ENCODE data around the gene CLDN9.
"Not testable (repeated sequence)": the region's sequence is repeated elsewhere in the genome, so short reads cannot be mapped to it uniquely, and the experiment has no call there.

The CLDN9 gene

GRCh38 chr16:3035972-3036725 lies 23.4 kb downstream of the CLDN9 start:
- no peak for DNase-seq

- no peak for DNase-seq
Measured at GRCh38 chr16:3036726-3037315, 24.1 kb downstream of the CLDN9 start, which contains the start of gene BICDL2. BICDL2 (minus strand) TSS chr16:3036944; CDS start chr16:3035496, 1,448 bp downstream.

- DNase-seq = no peak
Measured at GRCh38 chr16:3038256-3038655, 25.5 kb downstream of the CLDN9 start.

DNA sequence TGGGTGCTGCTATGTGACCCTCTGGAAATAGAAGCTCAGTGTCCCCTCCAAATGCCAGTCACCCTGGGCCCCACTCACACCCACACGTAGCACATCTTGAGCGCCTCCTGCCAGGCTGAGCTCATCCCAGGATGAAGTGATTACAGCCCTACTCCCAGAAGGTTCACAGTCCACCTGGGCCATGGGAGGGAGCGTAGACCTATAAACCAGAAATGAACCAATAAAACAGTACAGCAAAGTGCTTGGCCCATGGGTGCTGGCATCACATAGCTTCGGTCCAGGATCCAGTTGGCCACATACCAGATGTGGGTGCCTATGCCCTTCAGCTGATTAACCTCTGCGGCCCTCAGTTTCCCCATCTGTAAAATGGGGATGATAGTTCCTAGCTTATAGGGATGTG lies 26.2 kb downstream of the CLDN9 start:
- no peak for DNase-seq

- DNase-seq = no peak
Measured at GRCh38 chr16:3042376-3042775, 29.7 kb downstream of the CLDN9 start.

- DNase-seq = no peak
Measured at GRCh38 chr16:3044708-3045107, 32.0 kb downstream of the CLDN9 start.

- DNase-seq = no peak
Measured at GRCh38 chr16:3045758-3046640, 33.3 kb downstream of the CLDN9 start, which contains the start of gene MMP25. MMP25 (plus strand) TSS chr16:3046561; CDS start chr16:3046918, 357 bp downstream.

DNA sequence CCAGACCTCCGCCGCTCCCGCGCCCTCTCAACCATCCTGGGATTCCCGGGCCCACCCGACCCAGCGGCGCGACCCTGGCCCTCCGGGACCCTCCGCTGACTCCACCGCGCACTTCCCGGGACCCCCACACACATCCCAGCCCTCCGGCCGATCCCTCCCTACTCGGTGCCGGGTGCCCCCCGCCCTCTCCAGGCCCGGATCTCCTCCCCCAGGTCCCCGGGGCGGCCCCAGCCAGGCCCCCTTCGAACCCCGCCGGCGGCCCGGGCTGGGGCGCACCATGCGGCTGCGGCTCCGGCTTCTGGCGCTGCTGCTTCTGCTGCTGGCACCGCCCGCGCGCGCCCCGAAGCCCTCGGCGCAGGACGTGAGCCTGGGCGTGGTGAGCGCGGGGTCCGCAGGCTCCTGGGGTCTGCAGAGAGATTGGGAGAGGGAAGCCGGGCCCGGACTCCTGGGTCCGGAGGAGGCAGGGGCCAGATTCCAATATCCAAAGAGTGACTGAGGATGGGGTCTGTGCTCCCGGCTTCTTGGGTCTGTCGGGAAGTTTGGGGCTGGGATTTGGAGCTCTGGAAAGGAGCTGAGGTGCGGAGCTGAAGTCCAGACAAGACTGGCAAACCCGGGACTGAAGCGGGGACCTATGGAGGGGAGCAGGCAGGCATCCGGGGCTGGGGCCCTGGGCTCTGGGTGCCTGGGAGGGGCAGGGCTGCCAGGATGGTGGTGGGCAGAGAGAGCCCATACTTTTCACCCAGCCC lies 34.1 kb downstream of the CLDN9 start:
- peak; percentile 30 for DNase-seq

- DNase-seq = no peak
Measured at GRCh38 chr16:3047387-3047720, 34.6 kb downstream of the CLDN9 start.

DNA sequence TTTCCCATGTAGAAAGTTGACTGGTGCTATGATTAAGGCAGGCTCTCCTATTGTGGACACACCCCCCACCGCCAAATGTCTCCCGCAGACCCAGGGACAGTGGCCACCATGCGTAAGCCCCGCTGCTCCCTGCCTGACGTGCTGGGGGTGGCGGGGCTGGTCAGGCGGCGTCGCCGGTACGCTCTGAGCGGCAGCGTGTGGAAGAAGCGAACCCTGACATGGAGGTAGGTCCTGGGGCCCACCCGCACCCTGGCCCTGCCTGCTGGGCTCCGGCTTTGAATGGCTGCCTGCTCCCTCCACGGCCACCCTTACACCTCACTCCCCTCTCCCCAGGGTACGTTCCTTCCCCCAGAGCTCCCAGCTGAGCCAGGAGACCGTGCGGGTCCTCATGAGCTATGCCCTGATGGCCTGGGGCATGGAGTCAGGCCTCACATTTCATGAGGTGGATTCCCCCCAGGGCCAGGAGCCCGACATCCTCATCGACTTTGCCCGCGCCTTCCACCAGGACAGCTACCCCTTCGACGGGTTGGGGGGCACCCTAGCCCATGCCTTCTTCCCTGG lies 37.3 kb downstream of the CLDN9 start:
- no peak for DNase-seq

- DNase-seq = no peak
Measured at GRCh38 chr16:3050487-3050886, 37.8 kb downstream of the CLDN9 start.

DNA sequence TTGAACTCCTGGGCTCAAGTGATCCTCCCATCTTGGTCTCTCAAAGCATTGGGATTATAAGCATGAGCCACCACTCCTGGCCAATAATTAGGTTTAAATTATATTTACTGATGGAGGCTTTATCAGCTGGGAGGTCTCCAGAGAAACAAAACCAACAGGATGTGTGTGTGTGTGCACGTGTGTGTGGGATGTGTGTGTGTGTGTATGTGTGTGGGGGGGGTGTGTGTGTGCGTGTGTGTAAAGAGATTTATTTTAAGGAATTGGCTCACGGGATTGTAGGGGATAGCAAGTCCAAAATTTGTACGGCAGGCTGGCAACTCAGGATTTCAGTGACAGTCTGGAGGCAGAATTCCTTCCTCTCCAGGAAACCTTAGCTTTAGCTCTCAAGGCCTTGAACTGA lies 38.3 kb downstream of the CLDN9 start:
- DNase-seq = no peak

DNA sequence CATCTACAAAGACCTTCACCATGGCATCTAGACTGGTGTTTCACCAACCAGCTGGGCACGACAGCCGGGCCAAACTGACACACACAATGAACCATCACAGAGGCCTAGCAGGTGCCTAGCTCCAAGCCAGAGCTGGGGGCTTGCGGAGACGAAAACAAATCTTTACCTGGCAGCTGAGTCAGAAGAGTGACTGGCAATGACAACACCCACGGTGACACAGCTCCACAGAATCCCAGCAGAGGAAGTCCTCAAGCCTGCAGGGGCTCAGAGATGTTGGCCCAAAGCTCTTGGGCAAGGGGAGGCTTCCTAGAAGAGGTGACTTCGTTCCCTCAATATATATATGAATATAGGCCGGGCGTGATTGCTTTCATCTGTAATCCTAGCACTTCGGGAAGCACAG lies 38.8 kb downstream of the CLDN9 start:
- no peak for DNase-seq

- DNase-seq = not testable (repeated sequence)
Measured at GRCh38 chr16:3052571-3053329, 40.0 kb downstream of the CLDN9 start.

- peak; percentile 53 for DNase-seq
Measured at GRCh38 chr16:3053330-3053710, 40.6 kb downstream of the CLDN9 start.

GRCh38 chr16:3054965-3055733 lies 42.4 kb downstream of the CLDN9 start:
- DNase-seq = peak; percentile 40

DNA sequence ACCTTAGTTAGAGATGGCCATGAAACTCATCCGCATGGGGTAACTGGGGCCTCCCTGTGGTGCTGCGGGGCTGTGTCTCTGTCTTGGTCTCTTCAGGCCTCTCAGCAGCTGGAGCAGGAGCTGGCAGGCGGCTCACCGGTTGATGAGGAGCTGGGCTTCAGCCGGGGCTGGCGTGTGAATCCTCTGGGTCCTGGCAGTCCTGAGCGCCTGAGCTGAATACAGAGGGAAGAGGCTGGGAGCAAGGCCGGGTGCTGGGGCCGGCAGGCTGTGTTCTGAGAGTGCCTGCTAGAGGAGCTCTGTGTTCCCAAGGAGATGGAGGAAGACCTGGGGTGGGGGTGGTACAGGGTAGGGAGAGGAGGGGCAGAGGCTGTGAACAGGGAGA lies 43.0 kb downstream of the CLDN9 start:
- DNase-seq = not testable (repeated sequence)

DNA sequence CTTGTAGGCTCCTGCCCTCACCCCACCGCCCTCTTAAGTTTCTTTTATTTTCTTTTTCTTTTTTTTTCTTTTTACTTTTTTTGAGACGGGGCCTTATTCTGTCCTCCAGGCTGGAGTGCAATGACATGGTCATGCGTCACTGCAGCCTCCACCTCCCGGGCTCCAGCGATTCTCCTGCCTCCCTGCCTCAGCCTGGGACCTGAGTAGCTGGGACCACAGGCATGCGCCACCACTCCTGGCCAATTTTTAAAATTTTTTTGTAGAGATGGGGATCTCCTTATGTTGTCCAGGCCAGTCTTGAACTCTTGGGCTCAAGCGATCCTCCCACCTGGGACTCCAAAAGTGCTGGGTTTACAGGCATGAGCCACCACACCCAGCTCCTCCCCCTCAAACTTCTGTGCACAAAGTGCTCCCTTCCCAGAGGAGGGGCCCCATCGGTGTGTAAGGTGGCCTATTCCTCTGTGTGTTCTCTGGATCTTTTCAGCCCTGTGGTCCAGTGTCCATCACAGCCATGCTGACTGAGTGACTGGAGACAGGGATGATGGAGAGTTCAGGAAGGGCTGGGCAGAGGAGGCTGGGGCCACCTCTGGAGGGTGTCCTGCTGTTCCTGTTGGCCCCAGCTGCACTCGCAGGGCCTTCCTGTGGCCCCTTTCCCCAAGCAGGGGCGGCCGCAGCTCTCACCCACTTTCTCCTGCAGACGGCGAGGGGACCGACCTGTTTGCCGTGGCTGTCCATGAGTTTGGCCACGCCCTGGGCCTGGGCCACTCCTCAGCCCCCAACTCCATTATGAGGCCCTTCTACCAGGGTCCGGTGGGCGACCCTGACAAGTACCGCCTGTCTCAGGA lies 43.8 kb downstream of the CLDN9 start:
- no peak for DNase-seq

GRCh38 chr16:3057181-3058138 lies 44.7 kb downstream of the CLDN9 start:
- no peak for DNase-seq
